GM13976 (cell line): Measurements from ENCODE around the gene THAP4.

ENCODE experiments used
- DNase-seq: peaks from one replicate; pipeline ENCODE4 v3.0.0; 2012; ENCODE audit warnings: low spot score
- CTCF ChIP-seq: IDR thresholded peaks from 2 replicates; pipeline ENCODE4 v1.5.1; 2012; ENCODE audit warnings: borderline replicate concordance, mild to moderate bottlenecking; ENCODE audit not compliant: insufficient read depth; ENCODE audit errors: extremely low read depth, missing control alignments, control extremely low read depth
- in situ Hi-C: fragments of 300-500 bp; cut with MboI; formaldehyde crosslinking; loops from one replicate; pipeline ENCODE4 v1.12.0; 2022; ENCODE audit warnings: low sequenced_read_pairs, mixed read lengths, inconsistent platforms; ENCODE audit not compliant: unreplicated experiment

Gene THAP4

GRCh38 chr2:241535871-241536655 lies 100.9 kb downstream of the THAP4 start:
- no peak for TF ChIP-seq CTCF
- no peak for DNase-seq
- in situ Hi-C loops = no loop called here

GRCh38 chr2:241534701-241535375 lies 102.1 kb downstream of the THAP4 start:
- no peak for TF ChIP-seq CTCF
- in situ Hi-C loops = no loop called here
- DNase-seq = no peak
